ES-I3 (cell line): ENCODE data around the gene SPNS3.

Source experiments
- H3K36me3 ChIP-seq: 2 replicates; pipeline ENCODE4 v1.6.1; 2013; ENCODE audit warnings: mild to moderate bottlenecking, low read length, control low read depth, moderate library complexity; ENCODE audit not compliant: insufficient read depth
- H3K4me1 ChIP-seq: 2 replicates; pipeline ENCODE4 v1.6.1; 2013; ENCODE audit warnings: mild to moderate bottlenecking, control low read depth, low read length; ENCODE audit not compliant: insufficient read depth
- H3K9ac ChIP-seq: 2 replicates; pipeline ENCODE4 v1.6.1; 2013; ENCODE audit warnings: low read depth, mild to moderate bottlenecking, low read length, moderate library complexity
- H3K9me3 ChIP-seq: 2 replicates; pipeline ENCODE4 v1.6.1; 2013; ENCODE audit warnings: mild to moderate bottlenecking, low read length, moderate library complexity; ENCODE audit not compliant: control insufficient read depth, insufficient read depth

SPNS3 gene

GRCh38 chr17:4411201-4411600, 22.5 kb upstream of the SPNS3 start:
- Histone ChIP-seq H3K36me3 (no peaks in the 10 kb centered on the region), H3K4me1 (0 out of 2 replicates have a peak, but pooled peaks cover 2% of the 10 kb centered on the region), H3K9me3 (no peaks in the 10 kb centered on the region), H3K9ac (no peak overlapping the region)

DNA sequence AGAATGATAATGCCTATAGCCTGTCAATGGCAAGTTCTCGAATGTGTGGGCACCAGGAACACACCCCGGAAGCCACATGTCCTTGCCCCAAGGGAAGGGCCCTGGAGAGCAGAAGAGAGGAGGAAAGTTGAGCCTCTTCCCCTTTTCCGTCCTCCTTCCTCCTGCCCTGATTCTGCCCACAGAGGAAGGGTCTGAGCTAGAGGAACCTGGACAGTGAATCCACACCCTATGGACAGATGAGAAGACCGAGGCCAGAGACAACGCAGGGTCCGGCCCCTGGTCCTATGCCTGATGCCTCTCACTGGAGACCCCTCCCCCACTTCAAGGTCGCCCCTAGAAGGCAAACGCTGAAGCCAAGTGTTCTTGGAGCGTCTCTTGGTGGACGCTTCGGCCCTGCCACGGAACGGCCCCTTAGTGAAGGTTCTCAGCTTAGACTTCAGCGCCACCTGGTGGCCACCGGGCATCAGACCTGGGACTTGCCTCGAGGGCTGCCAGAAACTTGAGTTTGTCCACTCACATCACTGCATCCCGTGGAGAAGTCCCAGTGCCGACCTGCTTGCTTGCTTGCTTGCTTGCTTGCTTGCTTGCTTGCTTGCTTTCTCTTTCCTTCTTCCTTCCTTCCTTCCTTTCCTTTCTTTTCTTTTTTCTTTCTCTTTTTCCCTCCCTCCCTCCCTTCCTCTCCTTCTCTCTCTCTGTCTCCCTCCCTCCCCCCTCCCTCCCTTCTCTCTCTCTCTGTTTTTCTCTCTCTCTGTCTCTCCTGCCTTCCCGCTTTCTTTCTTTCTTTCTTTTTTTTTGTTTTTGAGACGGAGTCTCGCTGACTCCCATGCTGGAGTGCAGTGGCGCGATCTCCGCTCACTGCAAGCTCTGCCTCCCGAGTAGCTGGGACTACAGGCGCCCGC, 20.6 kb upstream of the SPNS3 start:
- no peaks in the 10 kb centered on the region for H3K9me3 ChIP-seq
- H3K36me3 ChIP-seq: no peaks in the 10 kb centered on the region
- no peak overlapping the region for H3K9ac ChIP-seq
- H3K4me1 ChIP-seq: 0 out of 2 replicates have a peak, but pooled peaks cover 2% of the 10 kb centered on the region

GRCh38 chr17:4417129-4417667, 16.5 kb upstream of the SPNS3 start:
- no peaks in the 10 kb centered on the region for H3K36me3 ChIP-seq
- no peak overlapping the region for H3K9ac ChIP-seq
- H3K9me3 ChIP-seq: no peaks in the 10 kb centered on the region
- 0 out of 2 replicates have a peak, but pooled peaks cover 2% of the 10 kb centered on the region for H3K4me1 ChIP-seq

- Histone ChIP-seq H3K4me1 (no peaks in the 10 kb centered on the region), H3K9me3 (no peaks in the 10 kb centered on the region), H3K9ac (no peak overlapping the region), H3K36me3 (no peaks in the 10 kb centered on the region)
Measured at GRCh38 chr17:4420692-4421131, 13.0 kb upstream of the SPNS3 start.

GRCh38 chr17:4422864-4423263, 10.9 kb upstream of the SPNS3 start:
- no peak overlapping the region for H3K9ac ChIP-seq
- H3K9me3 ChIP-seq: no peaks in the 10 kb centered on the region
- no peaks in the 10 kb centered on the region for H3K36me3 ChIP-seq
- no peaks in the 10 kb centered on the region for H3K4me1 ChIP-seq

DNA sequence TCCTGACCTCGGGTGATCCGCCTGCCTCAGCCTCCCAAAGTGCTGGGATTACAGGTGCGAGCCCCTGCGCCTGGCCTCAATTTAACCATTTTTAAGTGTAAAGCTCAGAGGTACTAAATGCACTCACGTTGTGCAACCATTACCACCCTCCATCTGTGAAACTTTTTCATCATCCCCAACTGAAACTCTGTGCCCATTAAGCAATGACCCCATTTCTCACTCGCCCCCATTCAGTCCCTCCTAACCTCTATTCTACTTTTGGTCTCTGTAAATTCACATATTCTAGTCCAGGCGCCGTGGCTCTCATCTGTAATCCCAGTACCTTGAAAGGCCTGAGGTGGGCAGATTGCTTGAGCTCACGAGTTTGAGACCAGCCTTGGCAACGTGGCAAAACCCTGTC, 8.3 kb upstream of the SPNS3 start:
- Histone ChIP-seq H3K9me3 (no peaks in the 10 kb centered on the region), H3K4me1 (no peaks in the 10 kb centered on the region), H3K36me3 (no peaks in the 10 kb centered on the region), H3K9ac (no peak overlapping the region)

DNA sequence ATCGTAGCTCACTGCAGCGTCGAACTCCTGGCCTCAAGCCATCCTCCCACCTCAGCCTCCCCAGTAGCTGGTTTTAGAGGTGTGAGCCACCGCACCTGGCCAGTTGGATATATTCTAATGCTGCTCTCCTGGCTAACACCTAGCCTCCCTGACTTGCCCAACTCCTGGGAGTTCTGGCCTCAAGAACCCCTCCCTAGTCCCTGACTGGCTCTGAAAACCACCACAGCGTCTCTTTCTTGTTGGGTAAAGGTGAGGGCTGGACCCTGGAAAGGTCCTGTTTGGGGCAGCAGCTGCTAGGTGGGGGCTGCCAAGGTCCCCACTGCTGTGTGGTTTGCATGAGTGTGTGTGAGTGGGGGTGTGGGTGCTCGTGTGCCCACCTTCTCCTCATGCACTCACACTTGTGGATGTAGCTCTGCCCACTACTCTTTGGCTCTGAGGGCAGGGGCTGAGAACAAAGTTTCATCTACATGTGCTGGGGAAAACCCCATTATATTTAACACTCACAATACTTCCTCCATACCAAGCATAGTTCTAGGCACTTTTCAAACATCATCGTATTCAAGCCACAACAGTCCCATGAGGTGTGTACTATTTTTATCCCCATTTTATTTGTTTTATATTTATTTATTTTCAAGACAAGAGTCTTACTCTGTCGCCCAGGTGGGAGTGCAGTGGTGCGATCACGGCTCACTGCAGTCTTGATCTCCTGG, 7.1 kb upstream of the SPNS3 start:
- no peaks in the 10 kb centered on the region for H3K36me3 ChIP-seq
- H3K4me1 ChIP-seq: no peaks in the 10 kb centered on the region
- H3K9me3 ChIP-seq: no peaks in the 10 kb centered on the region
- H3K9ac ChIP-seq: no peak overlapping the region

- Histone ChIP-seq H3K36me3 (no peaks in the 10 kb centered on the region), H3K9me3 (no peaks in the 10 kb centered on the region), H3K4me1 (no peaks in the 10 kb centered on the region), H3K9ac (no peak overlapping the region)
Measured at GRCh38 chr17:4427505-4427904, 6.2 kb upstream of the SPNS3 start.

GRCh38 chr17:4436381-4436780, 2.6 kb downstream of the SPNS3 start:
- Histone ChIP-seq H3K9ac (no peak overlapping the region), H3K36me3 (no peaks in the 10 kb centered on the region), H3K4me1 (no peaks in the 10 kb centered on the region), H3K9me3 (no peaks in the 10 kb centered on the region)

GRCh38 chr17:4436846-4437245, 3.1 kb downstream of the SPNS3 start:
- Histone ChIP-seq H3K4me1 (no peaks in the 10 kb centered on the region), H3K9ac (no peak overlapping the region), H3K9me3 (no peaks in the 10 kb centered on the region), H3K36me3 (no peaks in the 10 kb centered on the region)

DNA sequence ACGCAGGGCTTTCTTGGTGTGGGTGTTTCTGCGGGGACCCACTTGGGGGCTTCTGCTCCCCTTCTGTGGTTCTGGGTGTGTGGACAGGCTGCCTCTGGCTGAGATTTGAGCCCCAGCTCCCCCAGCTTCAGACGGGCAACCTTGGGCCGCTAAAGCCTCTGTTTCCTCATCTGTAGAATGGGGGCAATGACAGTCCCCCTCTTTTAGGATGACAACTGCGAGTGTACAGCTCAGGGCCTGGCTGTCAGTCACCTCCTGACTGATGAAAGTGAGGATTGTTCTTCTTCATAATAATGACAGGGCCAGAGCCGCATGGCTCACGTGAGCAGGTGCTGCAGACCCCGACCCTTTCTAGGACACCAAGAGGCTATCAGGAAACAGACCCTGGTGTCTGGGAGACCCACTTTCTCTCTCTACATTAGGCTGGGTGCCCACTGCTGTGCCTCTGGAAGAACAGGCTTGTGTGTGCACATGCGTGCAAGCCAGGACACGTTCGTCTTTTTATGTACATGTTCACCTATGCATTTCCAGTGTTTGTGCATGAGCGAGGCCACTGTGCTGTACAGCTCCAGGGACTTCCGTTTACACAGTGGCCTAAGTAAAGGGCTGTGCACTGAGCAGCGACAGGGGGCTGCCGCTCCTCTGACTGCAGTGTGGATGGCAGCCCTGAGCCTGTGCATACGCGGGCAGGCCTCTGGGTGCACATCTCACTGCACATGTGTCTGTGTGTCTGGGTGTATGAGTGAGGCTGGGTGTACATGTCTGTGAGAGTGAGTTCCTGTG, 4.6 kb downstream of the SPNS3 start:
- Histone ChIP-seq H3K9me3 (no peaks in the 10 kb centered on the region), H3K4me1 (no peaks in the 10 kb centered on the region), H3K36me3 (no peaks in the 10 kb centered on the region), H3K9ac (no peak overlapping the region)

DNA sequence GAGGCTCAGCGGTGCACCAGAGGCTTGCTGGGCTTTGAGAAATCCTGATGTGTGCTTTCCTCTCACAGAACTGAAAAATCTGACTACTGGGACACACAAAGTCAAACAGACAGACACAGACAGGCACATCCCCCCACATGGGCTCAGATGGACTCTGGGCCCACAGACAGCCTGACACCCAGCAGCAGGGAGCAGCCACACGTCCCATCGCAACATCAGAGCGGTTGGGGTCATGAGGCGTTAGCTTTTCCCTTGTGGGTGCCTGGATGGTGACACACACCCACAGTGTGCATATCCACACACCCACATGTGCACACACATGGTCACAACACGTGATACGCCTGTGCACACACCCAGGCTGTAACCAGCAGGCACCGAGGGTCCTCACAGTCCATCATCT, 6.3 kb downstream of the SPNS3 start:
- Histone ChIP-seq H3K9me3 (no peaks in the 10 kb centered on the region), H3K36me3 (no peaks in the 10 kb centered on the region), H3K4me1 (no peaks in the 10 kb centered on the region), H3K9ac (no peak overlapping the region)

DNA sequence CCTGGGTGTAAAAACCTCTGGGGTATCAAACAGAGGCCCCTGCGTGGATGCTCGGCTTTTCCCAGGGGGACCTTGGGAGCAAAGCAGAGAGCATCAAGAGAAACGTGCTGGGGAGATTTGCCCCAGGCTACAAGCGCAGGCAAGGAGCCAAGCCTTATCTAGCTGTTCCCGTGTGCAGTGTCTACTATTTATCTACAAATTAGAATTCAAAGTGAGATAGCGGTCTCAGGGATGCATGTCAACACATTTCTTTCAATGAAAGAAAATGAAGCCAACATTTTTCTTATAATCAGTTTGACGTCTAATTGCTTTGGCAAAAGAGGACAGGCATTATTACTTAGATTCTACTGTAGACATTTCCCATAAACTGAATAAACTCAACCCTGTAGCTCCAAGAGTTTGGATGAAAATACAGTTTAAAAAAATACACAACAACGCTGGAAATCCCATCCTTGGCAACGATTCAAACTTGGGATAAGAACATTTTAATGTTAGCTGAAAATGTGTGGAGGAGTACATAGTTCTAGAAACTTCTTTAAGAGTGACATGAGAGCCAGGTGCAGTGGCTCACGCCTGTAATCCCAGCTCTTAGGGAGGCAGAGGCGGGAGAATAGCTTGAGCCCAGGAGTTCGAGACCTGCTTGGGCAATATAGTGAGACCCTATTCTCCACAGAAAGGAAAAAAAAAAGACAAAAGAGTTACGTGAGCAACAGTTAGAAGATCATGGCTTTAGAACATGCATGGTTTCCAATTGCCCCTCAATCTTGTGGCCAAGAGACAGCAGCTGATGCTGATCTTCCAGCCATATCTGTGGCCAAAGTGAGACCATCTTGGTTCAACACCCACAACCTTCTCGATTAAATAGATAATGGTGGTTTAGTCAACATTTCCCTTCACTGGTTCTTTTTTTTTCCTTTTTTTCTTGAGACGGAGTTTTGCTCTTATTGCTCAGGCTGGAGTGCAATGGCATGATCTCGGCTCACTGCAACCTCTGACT, 7.2 kb downstream of the SPNS3 start:
- Histone ChIP-seq H3K36me3 (no peaks in the 10 kb centered on the region), H3K9ac (no peak overlapping the region), H3K9me3 (no peaks in the 10 kb centered on the region), H3K4me1 (no peaks in the 10 kb centered on the region)
